Stimulated activated memory B cell treated with anti-CD40 and anti-IgM and Interleukin-4, amounts not matched to agents 10 μg/mL and 1 μg/mL and 100 μg/mL, for 72 hours (primary cell): ENCODE data around the gene TAPBP.

ENCODE experiments used
- ATAC-seq: fragments of 150-1000 bp; cut with Tn5 transposase; 2 replicates; pipeline ENCODE4 v1.10.0; 2021
- H3K27ac Mint-ChIP-seq: one replicate; pipeline ENCODE4 v1.8.0; 2022; ENCODE audit warnings: mild to moderate bottlenecking, mixed read lengths
- H3K27me3 Mint-ChIP-seq: one replicate; pipeline ENCODE4 v1.8.0; 2022; ENCODE audit warnings: mixed read lengths
- H3K36me3 Mint-ChIP-seq: one replicate; pipeline ENCODE4 v1.8.0; 2022; ENCODE audit warnings: mixed read lengths
- H3K4me1 Mint-ChIP-seq: one replicate; pipeline ENCODE4 v1.8.0; 2022; ENCODE audit warnings: mixed read lengths
- H3K4me3 Mint-ChIP-seq: one replicate; pipeline ENCODE4 v1.8.0; 2022; ENCODE audit warnings: mild to moderate bottlenecking, moderate library complexity, mixed read lengths
- H3K9me3 Mint-ChIP-seq: one replicate; pipeline ENCODE4 v1.8.0; 2022; ENCODE audit warnings: mixed read lengths

Gene TAPBP

GRCh38 chr6:33333666-33334065, 19.8 kb upstream of the TAPBP start:
- H3K4me3 Mint-ChIP-seq: no peak overlapping the region
- H3K27ac Mint-ChIP-seq: no peak overlapping the region

GRCh38 chr6:33330736-33331135, 16.9 kb upstream of the TAPBP start:
- Mint-ChIP-seq H3K27me3 (no peaks in the 10 kb centered on the region), H3K9me3 (no peaks in the 10 kb centered on the region), H3K36me3 (no peaks in the 10 kb centered on the region), H3K4me1 (peaks cover 49% of the 10 kb centered on the region), H3K4me3 (peak overlapping the region; percentile 38), H3K27ac (peak overlapping the region; percentile 76)
- no peak for ATAC-seq

More at GRCh38 chr6:33333666-33334065, 19.8 kb upstream of the TAPBP start:
- H3K36me3 Mint-ChIP-seq: no peaks in the 10 kb centered on the region
- H3K9me3 Mint-ChIP-seq: no peaks in the 10 kb centered on the region
- H3K27me3 Mint-ChIP-seq: no peaks in the 10 kb centered on the region
- peaks cover 45% of the 10 kb centered on the region for H3K4me1 Mint-ChIP-seq
- no peak for ATAC-seq

DNA sequence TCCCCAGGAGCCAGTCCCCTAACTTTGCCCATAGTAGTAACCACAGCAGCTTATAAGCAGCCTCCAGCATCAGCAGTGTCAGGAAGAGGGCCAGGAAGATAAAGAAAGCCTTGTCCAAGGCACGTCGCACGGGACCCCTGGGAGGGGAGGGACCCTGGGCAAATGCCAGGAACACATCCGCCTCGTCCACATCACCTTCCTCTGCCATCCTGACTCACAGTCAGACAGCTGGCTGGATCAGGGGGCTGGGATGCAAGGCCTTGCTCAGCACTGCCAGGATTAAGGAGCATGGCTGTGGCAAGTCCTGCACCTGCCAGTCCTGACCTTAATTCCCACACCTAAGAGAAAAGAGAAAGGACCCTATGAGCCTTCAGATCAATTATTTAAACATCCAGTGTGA, 15.2 kb upstream of the TAPBP start:
- ATAC-seq: no peak
- Mint-ChIP-seq H3K4me3 (no peak overlapping the region), H3K9me3 (no peaks in the 10 kb centered on the region), H3K4me1 (peaks cover 50% of the 10 kb centered on the region), H3K36me3 (no peaks in the 10 kb centered on the region), H3K27me3 (no peaks in the 10 kb centered on the region), H3K27ac (peak overlapping the region; percentile 76)

DNA sequence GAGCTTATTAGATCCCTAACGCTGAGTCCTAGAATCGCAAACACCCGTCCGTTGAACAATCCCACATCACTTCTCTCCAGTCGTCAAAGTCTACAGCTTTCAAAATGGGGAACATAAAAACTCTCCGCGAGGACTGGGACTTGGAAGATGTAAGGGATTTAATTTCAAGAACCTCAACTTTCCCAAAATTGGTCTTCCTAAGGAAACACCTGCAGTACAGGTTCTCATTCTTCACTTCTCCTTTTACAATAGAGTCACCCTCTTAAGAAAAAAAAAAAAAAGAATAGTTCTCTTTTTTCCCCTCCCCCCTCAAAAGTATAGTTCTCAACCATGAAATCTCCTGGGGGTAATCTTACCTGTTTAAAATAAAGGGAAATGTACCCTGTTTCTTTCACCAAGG, 10.2 kb upstream of the TAPBP start:
- peak overlapping the region; percentile 97 for H3K27ac Mint-ChIP-seq
- H3K36me3 Mint-ChIP-seq: peaks cover 36% of the 10 kb centered on the region
- H3K4me3 Mint-ChIP-seq: peak overlapping the region; percentile 93
- ATAC-seq: peak; percentile 50
- H3K4me1 Mint-ChIP-seq: peaks cover 67% of the 10 kb centered on the region
- H3K9me3 Mint-ChIP-seq: no peaks in the 10 kb centered on the region
- no peaks in the 10 kb centered on the region for H3K27me3 Mint-ChIP-seq

DNA sequence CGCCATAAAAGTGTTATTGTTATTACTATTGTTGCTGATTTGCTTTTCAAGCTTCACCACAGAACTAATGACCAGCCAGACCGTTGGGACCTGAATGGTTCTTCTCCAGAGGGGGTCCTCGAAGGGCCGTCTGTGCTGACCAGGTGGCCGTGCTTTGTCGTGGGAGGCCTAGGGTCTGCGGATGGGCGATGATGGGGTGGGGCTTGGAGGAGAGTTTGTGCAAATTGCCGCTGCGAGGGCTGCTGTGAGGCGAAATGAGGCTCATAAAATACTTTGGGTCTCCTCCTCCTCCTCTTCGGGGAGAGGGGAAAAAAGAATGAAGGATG, 9.7 kb upstream of the TAPBP start:
- ATAC-seq: peak; percentile 1
- Mint-ChIP-seq H3K4me1 (peaks cover 67% of the 10 kb centered on the region), H3K27me3 (no peaks in the 10 kb centered on the region), H3K4me3 (peak overlapping the region; percentile 93), H3K9me3 (no peaks in the 10 kb centered on the region), H3K36me3 (peaks cover 41% of the 10 kb centered on the region), H3K27ac (peak overlapping the region; percentile 97)

DNA sequence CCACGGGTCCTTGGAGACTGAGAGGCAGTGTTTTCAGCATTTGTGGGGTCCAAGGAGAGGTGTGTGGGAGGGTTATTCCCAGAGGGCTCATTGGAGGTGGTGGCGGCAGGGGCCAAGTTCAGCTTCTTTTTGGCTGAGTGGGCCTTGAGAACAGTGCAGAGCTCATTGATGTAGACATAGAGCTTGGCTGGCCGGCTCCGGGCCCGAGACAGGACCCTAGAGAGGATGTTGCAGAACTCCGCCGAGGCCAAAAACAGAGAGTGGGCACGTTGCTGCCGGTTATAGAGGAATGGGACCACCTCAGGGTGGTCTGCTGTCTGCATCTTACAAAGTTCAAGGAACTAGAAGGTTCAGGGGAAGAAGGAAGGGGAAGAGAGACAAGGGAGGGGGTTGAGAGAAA, 7.3 kb upstream of the TAPBP start:
- Mint-ChIP-seq H3K4me1 (peaks cover 85% of the 10 kb centered on the region), H3K27me3 (no peaks in the 10 kb centered on the region), H3K27ac (peak overlapping the region; percentile 97), H3K9me3 (no peaks in the 10 kb centered on the region), H3K4me3 (peak overlapping the region; percentile 82), H3K36me3 (peaks cover 55% of the 10 kb centered on the region)
- ATAC-seq: no peak

- peaks cover 60% of the 10 kb centered on the region for H3K36me3 Mint-ChIP-seq
- H3K27ac Mint-ChIP-seq: peak overlapping the region; percentile 97
- H3K27me3 Mint-ChIP-seq: no peaks in the 10 kb centered on the region
- no peak for ATAC-seq
- peak overlapping the region; percentile 82 for H3K4me3 Mint-ChIP-seq
- no peaks in the 10 kb centered on the region for H3K9me3 Mint-ChIP-seq
- H3K4me1 Mint-ChIP-seq: peaks cover 86% of the 10 kb centered on the region
Observed at GRCh38 chr6:33320315-33321181, 6.7 kb upstream of the TAPBP start.

GRCh38 chr6:33319939-33320314, 6.0 kb upstream of the TAPBP start:
- Mint-ChIP-seq H3K4me1 (peaks cover 92% of the 10 kb centered on the region), H3K27me3 (no peaks in the 10 kb centered on the region), H3K4me3 (peak overlapping the region; percentile 2), H3K9me3 (no peaks in the 10 kb centered on the region), H3K36me3 (peaks cover 60% of the 10 kb centered on the region), H3K27ac (peak overlapping the region; percentile 97)
- ATAC-seq: no peak

DNA sequence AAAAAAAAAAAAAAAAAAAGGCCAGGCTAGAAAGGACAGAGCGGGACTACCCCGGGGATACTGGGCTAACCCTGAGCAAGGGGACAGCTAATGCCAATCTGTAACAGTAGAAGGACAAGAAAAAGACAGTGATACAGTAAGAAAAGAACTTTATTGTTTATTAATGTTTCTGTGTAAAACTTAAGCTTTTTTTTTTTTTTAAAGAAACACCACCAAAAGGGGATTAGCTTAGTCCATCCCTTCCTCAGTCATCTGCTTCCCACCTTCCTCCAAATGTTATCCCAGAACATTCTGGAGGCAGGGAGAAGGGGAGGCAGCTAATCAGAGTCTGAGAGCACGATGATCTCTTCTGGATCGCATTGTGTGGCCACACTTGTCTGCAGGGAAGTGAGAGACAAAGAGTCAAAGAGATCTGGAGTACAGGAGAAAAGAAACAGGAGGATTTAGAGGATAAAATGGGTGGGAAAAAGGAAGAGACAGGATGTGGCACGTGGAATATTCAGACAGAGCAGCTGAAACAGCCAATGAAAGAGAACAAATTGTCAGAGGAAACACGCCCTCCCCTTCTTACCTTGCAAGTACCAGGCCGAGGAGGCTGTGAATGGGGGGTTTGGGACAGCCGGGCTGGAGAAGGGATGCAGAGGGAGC, 4.7 kb upstream of the TAPBP start:
- H3K4me1 Mint-ChIP-seq: peaks cover 91% of the 10 kb centered on the region
- no peak for ATAC-seq
- H3K27me3 Mint-ChIP-seq: no peaks in the 10 kb centered on the region
- H3K27ac Mint-ChIP-seq: peak overlapping the region; percentile 97
- H3K36me3 Mint-ChIP-seq: peaks cover 61% of the 10 kb centered on the region
- H3K4me3 Mint-ChIP-seq: peak overlapping the region; percentile 99
- H3K9me3 Mint-ChIP-seq: no peaks in the 10 kb centered on the region

GRCh38 chr6:33317669-33318425, 4.0 kb upstream of the TAPBP start, which contains the start of gene ZBTB22:
Gene ZBTB22, minus strand, starts transcription at chr6:33317744. Its CDS starts 828 bp downstream, at chr6:33316916.
- peaks cover 85% of the 10 kb centered on the region for H3K4me1 Mint-ChIP-seq
- H3K27ac Mint-ChIP-seq: peak within 1 kb of the TSS; percentile 97
- no peaks in the 10 kb centered on the region for H3K27me3 Mint-ChIP-seq
- peak; percentile 79 for ATAC-seq
- peaks cover 66% of the 10 kb centered on the region for H3K36me3 Mint-ChIP-seq
- peak within 1 kb of the TSS; percentile 99 for H3K4me3 Mint-ChIP-seq
- no peaks in the 10 kb centered on the region for H3K9me3 Mint-ChIP-seq

- H3K36me3 Mint-ChIP-seq: peaks cover 67% of the 10 kb centered on the region
- peaks cover 84% of the 10 kb centered on the region for H3K4me1 Mint-ChIP-seq
- peak overlapping the region; percentile 97 for H3K27ac Mint-ChIP-seq
- H3K27me3 Mint-ChIP-seq: no peaks in the 10 kb centered on the region
- no peaks in the 10 kb centered on the region for H3K9me3 Mint-ChIP-seq
- H3K4me3 Mint-ChIP-seq: peak overlapping the region; percentile 99
- no peak for ATAC-seq
Observed at GRCh38 chr6:33317419-33317668, 3.5 kb upstream of the TAPBP start.

GRCh38 chr6:33316603-33317418, 2.9 kb upstream of the TAPBP start:
- Mint-ChIP-seq H3K27me3 (no peaks in the 10 kb centered on the region), H3K4me3 (peak overlapping the region; percentile 99), H3K4me1 (peaks cover 84% of the 10 kb centered on the region), H3K36me3 (peaks cover 67% of the 10 kb centered on the region), H3K27ac (peak overlapping the region; percentile 97), H3K9me3 (no peaks in the 10 kb centered on the region)
- ATAC-seq: no peak

- no peak for ATAC-seq
- Mint-ChIP-seq H3K4me3 (peak overlapping the region; percentile 68), H3K27me3 (no peaks in the 10 kb centered on the region), H3K36me3 (peaks cover 62% of the 10 kb centered on the region), H3K9me3 (no peaks in the 10 kb centered on the region), H3K27ac (peak overlapping the region; percentile 97), H3K4me1 (peaks cover 83% of the 10 kb centered on the region)
Observed at GRCh38 chr6:33315793-33316602, 2.1 kb upstream of the TAPBP start.
